Measurements from ENCODE around the gene D2HGDH.

GRCh38 chr2:241796209-241796608 lies 61.8 kb downstream of the D2HGDH start:
- TF ChIP-seq CTCF (IDR thresholded peaks at IDR 0.05 in 4 of 5, conservative IDR thresholded peaks at IDR 0.05 in 1 of 5): no peak
- no peak for TF ChIP-seq POLR2A (IDR thresholded peaks at IDR 0.05)
